ENCODE data around the gene ACSL1.

Gene ACSL1

DNA sequence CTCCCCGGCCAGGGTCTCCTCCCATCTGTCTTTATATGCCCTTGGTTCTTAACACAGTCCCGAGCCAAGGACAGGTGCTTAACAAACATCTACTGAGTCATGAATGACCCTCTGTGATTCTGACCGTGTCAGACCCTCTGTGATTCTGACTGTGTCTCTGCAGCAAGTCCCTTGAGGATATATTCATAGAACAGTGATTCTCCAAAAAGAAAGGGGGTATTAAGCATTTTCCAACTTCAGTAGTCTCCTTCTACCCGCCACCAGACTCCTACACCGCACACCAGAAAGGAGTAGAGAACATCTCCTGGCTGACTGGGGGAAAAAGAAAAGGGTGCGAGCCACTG is 13.6 kb downstream of the ACSL1 start:
- no peak for DNase-seq (ENCODE audit: low read depth)

GRCh38 chr4:184811526-184812198 is 14.1 kb downstream of the ACSL1 start:
- no peak for DNase-seq (ENCODE audit: low read depth)

- no peak for DNase-seq (ENCODE audit: low read depth)
These were observed 15.0 kb downstream of the ACSL1 start for GRCh38 chr4:184810720-184811119.

- DNase-seq (ENCODE audit: low read depth), result peak; percentile 8
These were observed 17.1 kb downstream of the ACSL1 start for GRCh38 chr4:184808713-184809050.

GRCh38 chr4:184807797-184808712 is 17.7 kb downstream of the ACSL1 start:
- DNase-seq (ENCODE audit: low read depth), result peak; percentile 53

- DNase-seq (ENCODE audit: low read depth), result no peak
These were observed 18.5 kb downstream of the ACSL1 start for GRCh38 chr4:184807256-184807655.

DNA sequence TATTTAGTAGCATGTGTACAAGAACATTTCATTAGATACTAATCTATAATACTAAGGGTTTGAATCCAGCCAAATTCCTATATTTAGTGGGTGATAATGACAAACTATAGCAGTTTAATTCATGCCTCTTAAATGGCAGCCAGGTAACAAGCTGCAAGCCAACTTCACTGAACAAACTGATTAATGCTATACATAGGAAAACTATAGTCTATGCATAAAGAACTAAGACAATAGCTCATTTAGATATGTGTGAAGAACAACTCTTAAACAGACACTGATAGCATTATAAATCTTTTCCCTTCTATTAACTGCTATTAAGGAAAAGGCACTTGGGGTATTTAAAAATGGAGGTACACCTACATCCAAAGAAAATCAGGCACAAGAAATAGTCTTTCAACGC is 19.1 kb downstream of the ACSL1 start:
- DNase-seq (ENCODE audit: low read depth), result no peak

DNA sequence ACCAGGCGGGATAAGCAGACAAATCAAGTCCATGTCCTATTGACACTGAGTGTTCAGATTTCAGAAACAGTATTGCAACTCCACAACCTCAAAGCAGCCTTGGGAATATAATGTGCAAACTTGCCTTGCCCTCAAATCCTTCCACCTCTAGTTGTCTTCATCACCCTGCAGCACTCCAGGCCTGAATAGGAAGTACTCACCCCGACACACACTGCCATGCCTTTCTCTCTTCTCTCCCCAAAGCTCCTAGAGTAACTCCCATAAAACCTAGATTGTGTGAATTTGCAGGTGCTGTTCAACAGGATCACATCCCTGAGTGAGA is 19.6 kb downstream of the ACSL1 start:
- no peak for DNase-seq (ENCODE audit: low read depth)

- no peak for DNase-seq (ENCODE audit: low read depth)
These were observed 20.1 kb downstream of the ACSL1 start for GRCh38 chr4:184805462-184806228.

GRCh38 chr4:184804621-184805020 is 21.1 kb downstream of the ACSL1 start:
- DNase-seq (ENCODE audit: low read depth), result no peak

DNA sequence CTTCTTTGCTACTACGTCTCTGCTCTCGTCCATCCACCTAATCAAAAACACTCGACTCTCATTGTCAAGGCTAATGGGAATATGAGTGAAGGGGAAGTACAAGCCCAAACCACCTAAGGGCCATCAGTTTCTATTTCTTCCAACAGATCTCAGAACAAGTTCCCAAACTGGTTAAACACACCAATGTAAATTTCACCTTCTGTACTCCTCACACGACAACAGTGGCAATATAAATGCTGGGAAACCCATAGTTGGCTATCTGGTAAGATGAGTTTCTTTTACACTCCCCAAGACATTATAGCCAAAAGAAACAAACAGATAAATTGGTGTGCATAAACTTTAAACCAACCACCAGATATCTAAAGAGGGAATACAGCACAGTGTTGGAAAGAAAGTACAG is 21.9 kb downstream of the ACSL1 start:
- no peak for DNase-seq (ENCODE audit: low read depth)

DNA sequence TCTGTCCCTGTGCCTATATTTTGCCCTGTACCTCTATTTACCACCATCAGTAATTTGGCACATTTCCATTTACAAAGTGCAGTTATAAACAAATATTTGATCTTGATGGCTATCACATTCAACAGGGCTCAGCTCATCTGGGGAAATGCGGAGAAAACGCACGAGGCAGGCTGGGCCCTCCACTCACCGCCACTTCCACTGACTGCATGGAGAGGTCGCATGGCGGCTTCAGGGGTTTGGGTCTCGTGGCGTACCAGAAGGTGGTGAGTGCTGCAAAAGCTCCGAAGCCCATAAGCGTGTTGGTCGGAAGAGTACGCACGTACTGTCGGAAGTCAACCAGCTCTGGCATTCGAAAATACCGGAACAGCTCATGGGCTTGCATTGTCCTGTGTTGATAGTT is 22.6 kb downstream of the ACSL1 start:
- no peak for DNase-seq (ENCODE audit: low read depth)

DNA sequence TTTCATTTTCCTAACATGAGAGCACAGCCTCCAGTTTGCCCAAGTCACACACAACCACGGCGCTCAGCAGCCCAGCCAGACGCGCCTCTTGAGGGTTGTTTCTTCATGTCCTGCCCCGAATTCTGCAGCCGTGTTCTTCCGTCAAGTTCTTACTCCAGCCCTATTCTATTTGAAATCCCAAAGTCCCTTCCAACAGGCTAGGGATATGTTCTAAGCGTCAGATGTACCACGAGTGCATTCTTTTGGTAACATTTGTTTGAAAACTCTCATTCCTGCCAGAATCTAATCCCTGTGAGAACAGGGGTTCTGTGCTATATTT is 23.1 kb downstream of the ACSL1 start:
- peak; percentile 29 for DNase-seq (ENCODE audit: low read depth)

- peak; percentile 11 for DNase-seq (ENCODE audit: low read depth)
These were observed 23.7 kb downstream of the ACSL1 start for GRCh38 chr4:184801781-184802696.

- DNase-seq (ENCODE audit: low read depth), result no peak
These were observed 27.3 kb downstream of the ACSL1 start for GRCh38 chr4:184798504-184798903.

DNA sequence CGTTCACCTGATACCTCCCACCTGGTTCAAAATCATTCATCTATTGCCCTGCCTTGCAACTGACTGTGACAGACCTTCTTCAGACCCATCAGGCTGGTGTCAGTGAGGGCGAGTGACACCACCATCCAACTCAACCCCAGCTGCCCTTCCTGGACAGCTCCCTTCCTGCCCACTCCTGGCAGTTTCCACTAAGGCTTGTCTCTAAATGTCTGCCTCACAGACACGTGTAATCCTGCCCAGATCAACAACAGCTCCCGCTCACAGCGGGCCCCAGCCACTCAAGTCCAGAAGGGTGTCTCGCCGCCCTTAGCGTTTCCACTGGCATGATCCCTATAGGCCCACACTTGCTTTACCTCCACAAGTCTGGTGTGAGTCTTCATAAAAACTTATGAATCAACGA is 28.9 kb downstream of the ACSL1 start:
- no peak for DNase-seq (ENCODE audit: low read depth)

- DNase-seq (ENCODE audit: low read depth), result no peak
These were observed 30.4 kb downstream of the ACSL1 start for GRCh38 chr4:184795214-184795844.

DNA sequence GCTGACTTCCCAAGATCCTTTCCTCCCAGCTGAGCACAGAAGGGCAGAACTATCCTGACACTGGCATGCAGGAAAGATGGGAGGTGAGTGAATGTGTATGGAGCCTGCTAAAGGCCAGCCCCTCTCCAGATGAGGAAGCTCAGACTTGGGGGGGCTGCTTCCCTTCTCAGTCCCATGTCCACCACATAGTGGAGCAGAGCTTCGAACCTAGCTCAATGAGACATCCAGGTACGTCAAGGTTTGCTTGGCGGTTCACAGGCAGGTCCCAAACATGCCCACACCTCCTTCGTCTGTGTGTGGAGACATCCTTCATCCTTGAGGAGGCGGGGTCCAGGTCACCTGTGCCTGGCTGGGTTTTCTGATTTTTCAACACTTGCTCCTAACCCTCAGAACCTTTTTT is 31.3 kb downstream of the ACSL1 start:
- DNase-seq (ENCODE audit: low read depth), result no peak

DNA sequence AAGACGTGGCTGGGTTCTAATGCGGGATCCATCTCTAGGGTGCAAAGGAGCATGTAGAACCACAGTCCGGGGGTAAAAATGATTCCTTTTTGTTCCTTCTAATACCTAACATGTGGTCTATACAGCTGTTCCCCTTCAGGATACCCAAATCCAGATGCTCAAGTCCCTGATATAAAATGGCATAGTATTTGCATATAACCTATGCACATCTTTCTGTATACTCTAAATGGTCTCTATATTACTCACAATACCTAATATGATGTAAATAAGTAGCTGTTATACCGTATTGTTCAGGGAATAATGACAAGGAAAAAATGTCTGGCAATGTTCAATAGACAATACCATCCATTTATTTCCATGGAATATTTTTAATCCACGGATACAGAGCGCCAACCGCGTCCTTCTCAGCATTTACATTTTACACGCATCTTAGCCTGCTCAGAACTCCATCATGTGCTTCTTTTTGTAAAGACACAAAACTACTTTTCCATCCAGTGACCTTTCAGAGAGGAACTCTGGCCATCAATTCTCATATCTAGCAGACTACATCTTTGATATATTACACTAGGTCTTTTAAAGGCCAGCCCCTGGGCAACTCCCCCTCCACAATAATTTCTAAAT is 31.9 kb downstream of the ACSL1 start:
- DNase-seq (ENCODE audit: low read depth), result no peak

DNA sequence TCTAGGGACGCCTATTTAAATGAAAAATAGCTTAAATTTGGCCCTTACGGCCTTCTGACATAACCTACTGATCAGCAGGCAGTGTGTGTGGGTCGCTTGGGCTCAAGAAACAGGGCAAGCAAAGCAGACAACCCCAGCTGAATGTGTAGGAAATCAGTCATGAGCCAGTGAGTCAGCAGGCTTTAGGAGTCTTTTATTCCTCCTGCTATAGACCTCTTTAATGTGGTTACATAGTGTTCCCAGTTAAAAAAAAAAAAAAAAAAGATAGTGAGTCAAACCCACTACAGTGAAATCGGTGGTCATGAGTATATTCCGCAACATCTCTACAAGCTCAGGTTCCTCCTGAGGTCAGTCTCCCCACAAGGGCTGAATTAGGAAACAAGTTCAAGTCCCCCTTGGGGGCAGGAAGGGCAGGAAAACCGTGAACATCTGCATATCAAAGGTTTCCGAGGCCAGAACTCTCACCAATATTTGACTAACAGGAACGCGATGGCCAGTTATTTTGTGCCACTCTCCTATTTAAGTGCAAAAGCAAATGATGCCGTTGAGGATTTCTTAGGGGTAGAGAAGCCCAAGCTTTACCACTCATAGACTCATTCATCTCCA is 32.7 kb downstream of the ACSL1 start:
- peak; percentile 94 for DNase-seq (ENCODE audit: low read depth)

DNA sequence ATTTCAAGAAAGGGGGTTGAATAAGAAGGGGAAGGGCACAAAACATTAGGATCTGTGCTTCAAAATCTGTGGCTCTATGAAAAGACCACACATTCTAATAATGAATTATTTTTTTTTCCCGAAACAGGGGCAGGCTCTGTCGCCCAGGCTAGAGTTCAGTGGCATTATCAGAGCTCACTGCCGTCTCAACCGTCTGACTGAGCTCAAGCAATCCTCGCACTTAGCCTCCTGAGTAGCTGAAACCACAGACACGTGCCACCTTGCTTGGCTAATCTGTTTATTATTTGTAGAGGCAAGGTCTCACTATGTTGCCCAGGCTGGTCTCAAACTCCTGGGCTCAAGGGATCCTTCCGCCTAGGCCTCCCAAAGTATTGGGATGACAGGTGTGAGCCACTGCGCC is 33.4 kb downstream of the ACSL1 start:
- no peak for DNase-seq (ENCODE audit: low read depth)
